Esophagus squamous epithelium (tissue), 4 donors: ENCODE results near the gene EYS.

ENCODE experiments used
- CTCF ChIP-seq, 6 experiments: fragments of 450-650 bp in 4 of 6; fragments of 200-600 bp in 2 of 6; sonication (generic) in 2 of 6; IDR thresholded peaks; one replicate each; pipeline ENCODE4 v1.5.1; 2016 to 2019; ENCODE audit warnings: antibody characterized with exemption in 6 of 6, mild to moderate bottlenecking in 4 of 6, moderate library complexity in 4 of 6
- POLR2A ChIP-seq, 4 donors: fragments of 450-650 bp; IDR thresholded peaks; one replicate each; pipeline ENCODE4 v1.6.1; 2017; ENCODE audit warnings: antibody characterized with exemption in 4 of 4, mild to moderate bottlenecking in 4 of 4, moderate library complexity in 3 of 4

GRCh38 chr6:63792736-63793464, 1914.1 kb downstream of the EYS start:
- no peak for TF ChIP-seq POLR2A (IDR thresholded peaks at IDR 0.05)
- TF ChIP-seq CTCF (IDR thresholded peaks at IDR 0.05): no peak
